ENCODE results near the gene CENPW.

The CENPW gene

GRCh38 chr6:126300126-126300525 is 39.8 kb upstream of the CENPW start:
- CTCF ChIA-PET, result no interaction called here
- H3K4me3 ChIP-seq (ENCODE audit: low read depth, low read length), result no peak overlapping the region
- no peaks in the 10 kb centered on the region for H3K4me1 ChIP-seq (ENCODE audit: control insufficient read depth, insufficient read depth, low read length)
- no peaks in the 10 kb centered on the region for H3K9me3 ChIP-seq (ENCODE audit: control insufficient read depth, insufficient read depth, low read depth, low read length)
- no peak overlapping the region for H3K27ac ChIP-seq (ENCODE audit: extremely low read depth, low read depth, low read length)
- H3K36me3 ChIP-seq (ENCODE audit: control insufficient read depth in 2 of 2, insufficient read depth in 1 of 2, low read length in 2 of 2), result no peaks in the 10 kb centered on the region
- POLR2A ChIA-PET, result no interaction called here
- TF ChIP-seq GLI4 (tag by site-specific recombination; IDR thresholded peaks at IDR 0.05) (no peak), MYNN (tag by site-specific recombination; IDR thresholded peaks at IDR 0.05; ENCODE audit: borderline replicate concordance) (no peak), ZNF394 (tag by site-specific recombination; IDR thresholded peaks at IDR 0.05; ENCODE audit: borderline replicate concordance) (no peak), ZNF510 (tag by site-specific recombination; IDR thresholded peaks at IDR 0.05; ENCODE audit: insufficient replicate concordance) (no peak), PATZ1 (tag by site-specific recombination; IDR thresholded peaks at IDR 0.05) (no peak), ZNF449 (tag by site-specific recombination; IDR thresholded peaks at IDR 0.05) (no peak), ZNF184 (tag by site-specific recombination; IDR thresholded peaks at IDR 0.05) (no peak), ZNF488 (tag by site-specific recombination; IDR thresholded peaks at IDR 0.05) (no peak), YY1 (tag by site-specific recombination; IDR thresholded peaks at IDR 0.05) (no peak), REPIN1 (tag by site-specific recombination; IDR thresholded peaks at IDR 0.05; ENCODE audit: low read depth) (no peak), ZNF654 (tag by site-specific recombination; IDR thresholded peaks at IDR 0.05; ENCODE audit: low read depth) (no peak), MZF1 (tag by site-specific recombination; IDR thresholded peaks at IDR 0.05; ENCODE audit: borderline replicate concordance) (no peak), ZNF791 (tag by site-specific recombination; IDR thresholded peaks at IDR 0.05) (no peak), MEIS1 (CRISPR knock-in tag; IDR thresholded peaks at IDR 0.05; ENCODE audit: borderline replicate concordance) (no peak), ZNF223 (tag by site-specific recombination; IDR thresholded peaks at IDR 0.05) (no peak)

GRCh38 chr6:126300735-126301134 is 39.2 kb upstream of the CENPW start:
- no peaks in the 10 kb centered on the region for H3K36me3 ChIP-seq (ENCODE audit: control insufficient read depth in 2 of 2, insufficient read depth in 1 of 2, low read length in 2 of 2)
- ChIA-PET CTCF (no interaction called here), POLR2A (no interaction called here)
- H3K27ac ChIP-seq (ENCODE audit: extremely low read depth, low read depth, low read length), result no peak overlapping the region
- TF ChIP-seq GLI4 (tag by site-specific recombination; IDR thresholded peaks at IDR 0.05), result no peak
- no peak for TF ChIP-seq ZNF416 (tag by site-specific recombination; IDR thresholded peaks at IDR 0.05)
- TF ChIP-seq ZNF266 (tag by site-specific recombination; IDR thresholded peaks at IDR 0.05; ENCODE audit: low read depth), result no peak
- no peak for TF ChIP-seq KLF7 (tag by site-specific recombination; IDR thresholded peaks at IDR 0.05; ENCODE audit: borderline replicate concordance)
- no peak for TF ChIP-seq SETDB1 (IDR thresholded peaks at IDR 0.05; ENCODE audit: insufficient read length, low read length)
- no peak for TF ChIP-seq ZNF548 (tag by site-specific recombination; IDR thresholded peaks at IDR 0.05)
- TF ChIP-seq ZFHX2 (tag by site-specific recombination; conservative IDR thresholded peaks at IDR 0.05), result no peak
- no peak for TF ChIP-seq ZNF24 (tag by site-specific recombination; IDR thresholded peaks at IDR 0.05)
- TF ChIP-seq ZNF692 (tag by site-specific recombination; IDR thresholded peaks at IDR 0.05), result no peak
- no peak for TF ChIP-seq ZNF561 (tag by site-specific recombination; IDR thresholded peaks at IDR 0.05; ENCODE audit: borderline replicate concordance)
- H3K4me3 ChIP-seq (ENCODE audit: low read depth, low read length), result no peak overlapping the region
- no peaks in the 10 kb centered on the region for H3K9me3 ChIP-seq (ENCODE audit: control insufficient read depth, insufficient read depth, low read depth, low read length)
- no peaks in the 10 kb centered on the region for H3K4me1 ChIP-seq (ENCODE audit: control insufficient read depth, insufficient read depth, low read length)
